ENCODE results near the gene PKN1.

Gene PKN1

DNA sequence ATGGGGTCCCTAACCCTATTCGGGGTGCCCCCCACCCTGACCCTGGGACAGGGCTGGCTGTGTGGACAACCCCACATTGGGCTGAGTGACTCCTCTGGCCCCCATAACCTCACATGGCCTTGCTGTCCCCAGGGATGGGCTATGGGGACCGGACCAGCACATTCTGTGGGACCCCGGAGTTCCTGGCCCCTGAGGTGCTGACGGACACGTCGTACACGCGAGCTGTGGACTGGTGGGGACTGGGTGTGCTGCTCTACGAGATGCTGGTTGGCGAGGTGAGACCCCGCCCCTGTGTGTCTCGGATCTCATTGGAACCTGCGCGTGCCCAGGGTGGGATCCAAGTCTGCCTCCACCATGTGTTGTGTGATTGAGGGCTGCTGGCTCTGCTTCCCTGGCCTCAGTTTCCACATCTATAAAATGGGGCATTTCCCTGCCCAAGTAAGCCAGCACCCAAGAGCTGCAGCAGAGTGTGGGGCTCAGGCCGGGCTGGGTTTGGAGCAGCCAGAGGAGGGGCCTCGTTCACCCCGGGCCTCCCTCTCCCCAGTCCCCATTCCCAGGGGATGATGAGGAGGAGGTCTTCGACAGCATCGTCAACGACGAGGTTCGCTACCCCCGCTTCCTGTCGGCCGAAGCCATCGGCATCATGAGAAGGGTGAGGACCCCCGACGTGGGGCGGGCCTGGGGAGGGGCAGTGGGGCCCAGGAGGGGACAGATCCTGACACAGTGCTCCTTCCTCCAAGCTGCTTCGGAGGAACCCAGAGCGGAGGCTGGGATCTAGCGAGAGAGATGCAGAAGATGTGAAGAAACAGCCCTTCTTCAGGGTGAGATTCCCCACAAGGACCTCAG lies 37.1 kb downstream of the PKN1 start:
- no peak for DNase-seq

DNA sequence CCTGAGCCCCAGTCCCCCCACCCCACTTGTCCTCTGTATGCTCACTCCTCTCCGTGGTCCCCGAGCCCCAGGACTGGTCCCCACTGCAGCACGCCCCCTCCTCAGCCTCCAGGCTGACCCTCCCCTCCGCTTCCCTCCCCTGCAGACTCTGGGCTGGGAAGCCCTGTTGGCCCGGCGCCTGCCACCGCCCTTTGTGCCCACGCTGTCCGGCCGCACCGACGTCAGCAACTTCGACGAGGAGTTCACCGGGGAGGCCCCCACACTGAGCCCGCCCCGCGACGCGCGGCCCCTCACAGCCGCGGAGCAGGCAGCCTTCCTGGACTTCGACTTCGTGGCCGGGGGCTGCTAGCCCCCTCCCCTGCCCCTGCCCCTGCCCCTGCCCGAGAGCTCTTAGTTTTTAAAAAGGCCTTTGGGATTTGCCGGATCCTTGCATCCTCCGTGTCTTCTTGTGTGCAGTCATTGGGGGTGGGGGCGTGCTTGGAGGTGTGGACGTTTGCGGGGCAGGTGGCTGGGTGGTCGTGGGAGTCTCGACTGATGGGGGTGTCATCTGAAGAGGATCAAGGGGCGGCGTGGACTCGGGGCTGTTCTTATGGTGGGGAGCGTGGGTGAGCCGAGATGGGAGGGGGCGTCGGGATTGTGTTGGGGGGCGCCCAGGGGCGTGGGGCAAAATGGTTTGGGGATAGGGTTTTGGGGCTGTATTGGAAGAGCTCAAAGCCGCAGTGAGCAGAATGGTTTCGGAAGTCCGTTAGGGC lies 38.5 kb downstream of the PKN1 start:
- no peak for DNase-seq

DNA sequence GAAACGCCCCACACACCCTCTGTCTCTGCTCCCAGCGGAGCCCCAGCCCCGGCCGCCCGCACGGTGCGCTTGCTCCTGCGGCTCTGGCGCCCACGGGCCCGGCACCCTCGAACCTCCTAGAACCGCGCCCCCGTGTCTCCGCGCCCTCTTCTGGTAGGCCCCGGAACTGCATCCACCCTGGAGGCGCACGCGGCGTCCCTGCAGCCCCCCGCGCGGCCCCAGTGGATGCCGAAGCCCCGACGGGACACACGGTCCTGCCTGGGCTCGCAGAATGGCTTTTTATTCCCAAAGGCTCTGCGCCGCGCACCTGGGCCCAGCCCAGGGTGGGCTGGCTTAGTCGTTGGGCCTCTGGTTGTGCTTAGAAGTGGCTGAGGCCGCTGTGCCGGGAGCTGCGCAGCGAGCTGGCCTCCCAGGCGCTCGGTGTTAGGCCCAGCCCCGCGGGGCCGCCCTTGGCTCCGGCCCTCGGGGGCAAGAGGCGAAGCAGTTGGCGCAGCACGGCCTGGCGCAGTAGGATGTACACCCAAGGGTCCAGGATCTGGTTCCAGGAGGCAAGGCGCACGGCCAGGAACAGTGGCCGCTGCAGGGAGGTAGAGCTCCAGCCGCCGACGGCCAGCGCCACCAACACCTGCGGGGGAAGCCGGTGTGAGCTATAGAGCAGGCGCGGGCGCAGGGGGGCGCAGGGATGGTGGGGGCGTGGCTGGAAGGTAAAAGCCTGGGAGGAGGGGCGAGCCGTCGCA lies 39.3 kb downstream of the PKN1 start:
- peak; percentile 24 for DNase-seq

DNA sequence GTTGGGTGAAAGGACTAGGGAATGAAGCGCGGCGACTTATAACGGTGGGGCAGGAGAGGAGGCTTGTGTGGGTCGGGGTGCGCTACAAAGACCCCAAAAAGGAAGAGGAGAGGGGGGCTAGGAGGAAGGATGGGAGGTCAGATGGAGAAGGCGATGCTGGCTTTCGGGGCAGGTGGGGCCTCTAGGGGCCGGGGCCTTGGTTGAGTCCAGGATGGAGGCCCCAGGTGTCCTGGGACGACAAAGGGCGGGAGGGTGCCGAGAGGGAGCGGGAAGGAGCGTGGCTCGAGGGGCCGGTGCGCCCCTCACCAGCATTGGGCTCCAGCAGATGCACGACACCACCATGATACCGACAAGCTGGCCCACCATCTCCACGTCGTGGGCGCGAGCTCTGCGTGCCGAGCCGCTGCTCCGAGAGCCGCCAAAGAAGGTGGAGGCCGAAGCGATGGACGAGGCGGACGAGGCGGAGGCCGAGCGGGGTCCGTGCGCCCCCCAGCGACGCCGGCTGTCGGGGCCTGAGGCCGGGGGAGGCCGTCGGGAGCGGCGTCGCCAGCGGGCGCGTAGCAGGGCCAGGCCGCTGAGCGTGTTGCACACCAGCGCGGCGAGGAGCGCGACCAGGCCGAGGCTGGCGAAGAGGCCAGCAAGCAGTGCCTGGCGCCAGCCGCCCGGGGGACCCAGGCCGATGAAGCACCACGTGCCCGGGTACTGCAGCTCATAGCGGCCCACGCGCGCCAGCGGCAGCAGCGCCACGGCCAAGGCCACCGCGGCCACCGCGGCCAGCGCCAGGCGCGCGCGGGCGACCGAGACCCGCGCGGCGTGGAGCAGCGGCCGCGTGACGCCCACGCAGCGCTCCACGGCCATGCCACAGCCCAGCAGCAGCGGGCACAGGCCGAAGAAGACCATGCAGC lies 40.2 kb downstream of the PKN1 start:
- no peak for DNase-seq

DNA sequence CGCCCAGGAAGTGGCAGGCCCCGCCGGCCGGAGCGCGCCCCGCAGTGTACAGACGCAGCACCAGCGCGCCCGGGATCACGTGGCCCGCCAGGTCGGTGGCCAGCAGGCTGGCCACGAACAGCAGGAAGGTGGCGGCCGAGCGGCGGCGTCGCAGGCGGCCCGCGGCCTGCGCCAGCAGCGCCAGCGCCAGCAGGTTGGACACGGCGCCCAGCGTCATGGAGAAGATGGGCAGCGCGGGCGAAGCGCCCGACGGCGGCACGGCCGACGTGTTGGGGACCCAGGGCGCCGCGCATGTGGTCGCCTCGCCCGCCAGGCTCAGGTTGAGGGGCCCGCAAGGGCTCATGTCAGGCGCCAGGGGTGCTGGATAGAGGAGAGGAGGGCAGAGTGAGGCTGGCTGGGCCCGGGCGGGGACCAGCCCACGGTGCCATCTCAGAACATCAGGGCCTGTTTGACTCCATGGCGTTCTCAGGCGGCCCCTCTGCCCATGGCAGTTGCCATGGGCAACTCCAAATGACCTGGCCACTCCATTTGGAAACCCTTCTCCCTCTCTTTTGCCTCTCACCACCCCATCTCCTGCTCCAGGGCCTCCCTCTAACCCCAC lies 41.0 kb downstream of the PKN1 start:
- DNase-seq = no peak

DNA sequence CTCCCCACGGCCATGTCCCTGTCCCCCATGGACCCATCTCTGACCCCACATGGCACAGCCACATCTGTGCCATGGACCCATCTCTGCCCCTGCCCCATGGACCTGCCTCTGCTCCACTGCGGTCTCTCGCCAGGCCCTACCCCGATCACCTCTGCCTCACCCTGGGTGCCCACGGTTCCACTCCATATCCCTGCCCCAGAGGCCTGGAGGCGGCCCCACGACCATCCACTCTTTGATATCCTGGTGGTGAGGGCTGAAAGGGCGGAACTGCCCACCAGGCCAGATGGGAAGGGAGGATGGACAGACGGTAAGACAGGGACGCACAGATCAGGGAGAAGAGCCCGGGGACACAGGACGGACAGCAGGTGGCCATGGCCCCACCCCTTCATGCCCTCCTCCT lies 41.7 kb downstream of the PKN1 start:
- DNase-seq = no peak

DNA sequence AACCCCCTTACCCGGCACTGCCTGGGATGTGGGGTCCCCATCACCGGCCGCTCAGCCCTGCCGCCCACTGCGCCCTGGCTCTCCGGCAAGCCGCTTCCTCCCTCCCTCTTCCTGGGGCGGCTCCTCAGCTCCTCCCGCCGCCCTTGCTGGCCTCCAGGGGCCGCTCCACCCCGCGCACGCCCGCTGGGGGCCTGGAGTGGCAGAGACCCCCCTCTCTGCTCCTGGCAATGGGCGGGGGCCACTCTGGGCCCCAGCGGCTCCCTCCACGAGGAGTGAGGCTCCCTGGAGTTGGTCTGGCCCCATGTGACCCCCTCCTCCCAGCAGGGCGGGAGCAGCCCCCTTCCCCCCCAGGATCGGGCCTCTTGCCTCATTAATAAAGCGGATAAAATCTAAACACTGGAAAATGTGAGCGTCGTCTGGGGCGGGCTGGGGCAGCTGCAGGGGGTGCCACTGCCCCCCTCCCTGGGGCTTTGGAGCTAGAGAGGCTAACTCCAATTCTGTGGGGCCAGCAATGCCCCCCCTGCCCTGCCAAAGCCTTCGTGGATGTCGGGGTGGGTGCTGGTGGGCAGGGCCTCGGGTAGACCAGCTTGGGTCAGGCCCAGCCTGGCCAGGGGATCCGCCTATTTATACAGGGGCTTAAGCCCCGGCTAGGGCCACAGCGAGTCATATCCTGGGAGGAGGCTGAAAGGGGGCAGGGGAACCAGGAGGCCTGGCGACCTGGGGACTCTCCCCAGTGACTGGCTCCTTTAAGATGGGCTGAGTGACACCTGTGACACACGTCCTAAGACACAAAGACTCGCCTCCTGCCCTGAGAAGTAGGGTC lies 42.4 kb downstream of the PKN1 start, which contains the start of gene PTGER1:
PTGER1 (minus strand) TSS at position 104 of the 823 bp plus-strand sequence. CDS start 1,034 bp downstream, outside the sequence.
- DNase-seq = no peak

DNA sequence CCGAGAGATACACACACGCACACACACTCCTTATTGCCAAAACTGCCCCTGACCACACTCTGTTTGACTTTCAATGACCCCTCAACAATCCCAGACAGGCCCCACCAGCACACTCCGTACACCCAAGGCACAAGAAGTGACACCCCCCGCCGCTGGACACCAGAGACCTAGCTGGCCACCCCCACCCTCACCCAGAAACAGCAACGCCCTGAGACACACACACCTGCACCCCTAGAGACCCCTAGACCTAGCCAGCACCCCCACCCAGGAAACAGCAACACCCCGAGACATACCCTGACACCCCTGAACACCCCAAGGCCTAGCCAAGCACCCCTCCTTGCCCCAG lies 43.2 kb downstream of the PKN1 start:
- DNase-seq = no peak

DNA sequence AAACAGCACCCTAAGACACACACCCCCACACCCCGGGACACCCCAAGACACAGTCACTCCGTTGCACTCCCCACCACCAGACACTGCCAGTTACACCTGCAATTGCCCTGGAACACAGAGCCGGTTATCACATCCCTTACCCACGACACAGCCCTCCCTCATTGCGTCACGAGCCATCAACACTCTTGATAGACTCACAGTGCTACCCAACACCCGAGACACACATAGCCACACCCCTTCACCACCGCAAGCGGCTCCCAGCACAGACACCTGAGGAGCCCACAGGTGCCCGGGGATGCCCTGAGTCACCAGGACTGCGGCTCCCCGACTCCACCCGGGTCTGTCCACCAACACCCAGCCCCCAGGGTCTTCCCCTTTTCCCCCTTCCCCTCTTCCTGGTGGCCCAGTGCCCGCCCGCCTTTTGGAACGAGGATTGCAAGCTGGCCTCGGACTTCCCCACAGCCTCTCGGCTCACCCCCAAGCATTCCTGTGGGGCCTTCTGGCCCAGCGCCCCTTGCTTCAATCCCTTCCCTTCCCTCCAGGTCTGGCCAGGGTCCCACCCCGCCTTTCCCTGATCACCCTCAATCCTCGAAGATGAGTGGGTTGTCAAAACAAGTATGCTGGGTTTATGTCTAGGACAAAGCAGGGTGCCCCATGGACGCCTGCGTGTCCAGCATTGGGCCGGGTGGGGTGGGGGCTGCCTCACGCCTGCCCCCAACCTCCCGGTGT lies 43.7 kb downstream of the PKN1 start:
- no peak for DNase-seq

DNA sequence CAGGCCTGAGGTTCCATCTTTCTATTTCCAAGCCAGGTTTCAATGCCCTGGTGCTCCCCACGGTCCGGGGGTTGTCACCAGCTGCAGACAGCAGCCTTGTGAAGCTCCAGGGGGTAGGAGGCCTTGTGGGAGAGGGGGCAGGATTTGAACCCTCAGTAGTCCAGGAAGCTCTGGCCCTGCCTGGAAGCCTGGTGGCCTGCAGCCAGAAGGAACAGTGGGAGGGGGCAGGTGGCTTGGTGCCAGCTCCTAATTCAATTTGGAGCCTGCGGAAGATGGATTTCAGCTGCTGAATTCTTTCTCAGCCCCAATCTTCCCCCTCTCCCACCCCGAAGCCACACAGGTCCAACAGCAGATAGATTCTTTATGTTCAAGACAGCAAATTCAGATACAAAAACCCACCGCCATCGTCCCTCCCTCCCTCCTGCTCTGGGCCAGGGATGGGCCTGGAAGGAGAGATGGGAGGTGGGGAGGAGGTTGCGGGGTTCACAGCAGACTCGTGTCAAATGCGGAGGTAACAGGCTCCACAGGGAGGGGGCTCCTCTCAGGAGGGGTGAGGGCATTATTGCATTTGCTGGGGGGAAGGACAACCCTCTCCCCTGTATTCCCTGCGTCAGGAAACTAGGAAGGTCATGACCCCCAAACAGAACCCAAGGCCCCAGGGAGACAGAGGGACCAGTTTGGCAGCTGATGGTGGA lies 44.5 kb downstream of the PKN1 start:
- DNase-seq = no peak

DNA sequence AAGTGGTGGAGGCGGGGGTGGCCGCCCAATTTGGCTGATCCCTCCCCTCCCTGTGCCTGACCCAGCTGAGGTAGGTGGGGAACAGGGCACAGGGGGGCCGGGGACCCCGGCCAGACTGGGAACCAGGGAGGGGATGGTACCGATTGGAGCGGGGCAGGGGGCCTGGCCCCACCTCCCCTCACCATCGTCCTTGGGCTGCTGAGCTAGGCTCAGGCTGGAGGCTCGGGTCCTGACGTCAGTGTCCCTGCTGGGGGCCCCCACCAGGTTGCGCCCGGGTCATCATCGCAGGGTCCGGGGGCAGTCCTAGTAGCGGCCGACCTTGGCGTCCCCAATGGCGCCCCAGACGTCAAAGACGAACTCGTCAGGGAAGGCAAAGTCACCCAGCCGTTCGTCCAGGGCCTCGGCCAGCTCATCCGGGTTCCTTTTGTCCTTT lies 45.0 kb downstream of the PKN1 start:
- no peak for DNase-seq

DNA sequence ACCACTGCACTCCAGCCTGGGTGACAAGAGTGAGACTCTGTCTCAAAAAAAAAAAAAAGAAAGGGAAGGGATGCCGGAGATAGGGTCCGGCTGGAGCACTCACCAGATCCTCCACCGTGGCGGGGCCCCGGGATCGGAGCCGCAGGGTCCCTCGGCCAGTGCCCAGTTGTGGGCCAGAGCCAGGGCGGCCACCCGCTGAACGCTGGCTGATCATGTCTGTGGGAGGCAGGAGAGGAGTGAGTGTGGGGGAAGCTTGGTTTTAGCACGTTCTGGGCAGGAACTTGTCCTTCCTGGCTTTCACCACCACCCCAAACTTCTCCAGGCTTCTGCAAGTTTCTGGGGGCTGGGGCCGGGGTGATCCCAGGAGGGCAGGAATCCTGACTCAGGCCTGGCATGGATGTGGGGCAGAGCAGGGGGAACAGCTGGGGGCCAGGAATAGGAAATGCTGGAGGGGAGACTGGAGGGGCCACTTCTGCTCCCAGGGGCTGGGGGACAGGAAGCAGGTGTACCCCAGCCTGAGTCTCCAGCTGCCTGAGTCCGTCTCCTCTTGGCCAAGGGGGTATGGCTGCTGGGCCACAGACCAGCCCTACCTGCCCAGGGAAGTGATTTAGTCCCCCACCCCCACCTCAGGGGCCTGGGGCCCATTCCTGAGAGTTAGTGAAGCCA lies 46.3 kb downstream of the PKN1 start:
- DNase-seq = no peak

DNA sequence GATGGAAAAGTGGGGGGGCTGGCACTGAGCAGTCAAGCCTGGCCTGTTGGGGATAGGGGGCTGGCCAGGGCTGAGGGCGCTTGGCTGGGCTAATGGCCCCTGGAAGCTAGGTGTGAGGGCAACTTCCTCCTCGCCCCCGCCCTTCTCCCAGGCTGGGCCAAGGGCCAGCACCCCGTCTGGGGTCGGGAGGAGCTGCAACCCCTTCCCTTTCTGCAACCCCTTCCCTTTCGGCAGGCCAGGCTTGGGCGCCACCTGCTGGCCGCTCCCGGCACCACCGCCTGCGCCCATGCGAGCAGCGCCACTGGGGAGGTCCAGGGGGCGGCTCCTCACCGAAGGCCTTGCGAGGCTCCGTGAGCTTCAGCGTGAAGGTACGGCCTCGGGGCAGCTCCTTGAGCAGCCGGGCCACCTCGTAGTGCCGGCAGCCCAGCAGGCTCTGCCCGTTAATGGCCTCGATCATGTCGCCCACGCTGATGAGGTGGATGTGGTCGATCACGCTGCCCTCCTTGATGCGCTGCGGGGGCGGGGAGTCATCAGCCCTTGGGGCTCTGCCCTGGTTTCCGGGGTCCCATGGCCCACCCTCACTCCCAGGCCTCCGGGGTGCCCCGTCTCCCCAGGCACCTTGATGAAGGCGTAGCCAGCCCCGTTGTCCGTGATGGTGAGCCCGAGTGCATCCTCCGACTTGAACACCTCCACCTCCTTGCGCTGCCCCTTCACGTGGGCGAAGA lies 47.0 kb downstream of the PKN1 start:
- DNase-seq = peak; percentile 13

DNA sequence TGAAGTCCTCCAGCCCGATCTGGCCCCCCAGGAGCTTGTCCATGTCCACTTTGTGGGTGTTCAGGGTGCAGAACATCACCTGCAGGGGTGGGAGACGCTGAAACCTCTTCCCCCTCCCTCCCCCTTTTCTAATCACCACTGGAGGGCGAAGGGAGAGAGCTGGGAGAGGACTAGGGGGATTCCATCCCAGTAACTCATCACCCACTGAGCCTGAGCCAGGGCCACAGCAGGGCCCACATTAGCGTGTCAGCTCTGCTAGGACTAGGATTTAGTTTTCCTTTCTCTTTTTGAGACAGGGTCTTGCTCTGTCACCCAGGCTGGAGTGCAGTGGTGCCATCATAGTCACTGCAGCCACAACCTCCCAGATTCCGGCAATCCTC lies 47.6 kb downstream of the PKN1 start:
- no peak for DNase-seq

DNA sequence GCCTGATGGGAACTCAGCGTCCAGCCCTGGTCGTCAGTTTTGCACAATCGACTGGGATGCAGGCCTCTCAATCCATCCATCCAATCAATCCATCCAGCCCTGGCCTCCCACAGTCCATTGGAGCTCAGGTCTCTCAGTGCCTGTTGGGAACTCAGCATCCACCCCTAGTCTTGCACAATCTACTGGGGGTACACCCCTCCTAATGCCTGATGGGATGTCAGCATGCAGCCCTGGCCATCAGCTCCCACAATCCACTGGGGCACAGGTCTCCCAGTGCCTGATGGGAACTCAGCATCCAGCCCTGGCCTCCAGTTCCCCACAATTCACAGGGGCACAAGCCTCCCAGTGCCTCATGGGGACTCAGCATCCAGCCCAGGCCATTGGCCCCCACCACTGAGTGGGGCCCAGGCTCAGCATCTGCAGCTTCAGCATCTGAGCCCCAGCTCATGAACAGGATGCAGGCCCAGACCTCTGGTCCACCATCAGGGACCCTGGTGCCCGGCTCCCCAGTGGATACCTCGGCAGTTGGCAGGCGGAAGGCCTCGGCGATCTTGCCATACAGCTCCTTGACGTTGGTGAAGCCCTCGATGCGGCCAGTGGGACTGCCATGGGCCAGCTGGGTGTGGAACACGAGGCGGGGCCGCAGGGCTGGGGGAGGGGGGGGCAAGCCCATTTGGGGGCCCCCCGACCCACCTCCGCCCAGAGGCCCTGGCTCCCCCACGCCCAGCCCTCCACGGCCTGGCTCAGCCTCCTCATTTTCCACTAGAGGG lies 49.3 kb downstream of the PKN1 start:
- DNase-seq = no peak

DNA sequence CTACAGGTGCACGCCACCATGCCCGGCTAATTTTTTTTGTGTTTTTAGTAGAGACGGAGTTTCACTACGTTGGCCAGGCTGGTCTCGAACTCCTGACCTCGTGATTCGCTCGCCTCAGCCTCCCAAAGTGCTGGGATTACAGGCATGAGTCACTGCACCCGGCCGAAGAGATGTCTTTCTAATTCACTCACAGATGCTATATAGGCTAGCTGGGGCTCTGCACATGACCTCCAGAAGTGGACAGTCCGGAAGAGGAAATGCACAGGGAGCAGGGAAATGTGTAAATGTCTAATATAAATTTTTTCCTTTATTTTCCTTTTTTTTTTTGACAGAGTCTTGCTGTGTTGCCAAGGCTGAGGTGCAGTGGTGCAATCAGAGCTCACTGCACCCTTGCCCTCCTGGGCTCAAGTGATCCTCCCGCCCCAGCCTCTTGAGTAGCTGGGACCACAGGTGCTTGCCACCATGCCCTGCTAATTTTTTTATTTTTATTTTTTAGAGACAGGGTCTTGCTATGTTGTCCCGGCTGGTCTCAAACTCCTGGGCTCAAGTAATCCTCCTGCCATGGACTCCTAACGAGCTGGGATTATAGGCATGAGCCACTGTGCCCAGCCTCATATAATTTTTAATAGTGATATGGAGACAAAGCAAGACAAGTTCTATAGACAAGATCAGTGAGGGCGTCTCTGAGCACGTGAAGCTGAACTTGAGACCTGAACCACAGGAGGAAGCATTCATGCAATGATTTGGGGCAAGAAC lies 54.4 kb downstream of the PKN1 start:
- DNase-seq = no peak

DNA sequence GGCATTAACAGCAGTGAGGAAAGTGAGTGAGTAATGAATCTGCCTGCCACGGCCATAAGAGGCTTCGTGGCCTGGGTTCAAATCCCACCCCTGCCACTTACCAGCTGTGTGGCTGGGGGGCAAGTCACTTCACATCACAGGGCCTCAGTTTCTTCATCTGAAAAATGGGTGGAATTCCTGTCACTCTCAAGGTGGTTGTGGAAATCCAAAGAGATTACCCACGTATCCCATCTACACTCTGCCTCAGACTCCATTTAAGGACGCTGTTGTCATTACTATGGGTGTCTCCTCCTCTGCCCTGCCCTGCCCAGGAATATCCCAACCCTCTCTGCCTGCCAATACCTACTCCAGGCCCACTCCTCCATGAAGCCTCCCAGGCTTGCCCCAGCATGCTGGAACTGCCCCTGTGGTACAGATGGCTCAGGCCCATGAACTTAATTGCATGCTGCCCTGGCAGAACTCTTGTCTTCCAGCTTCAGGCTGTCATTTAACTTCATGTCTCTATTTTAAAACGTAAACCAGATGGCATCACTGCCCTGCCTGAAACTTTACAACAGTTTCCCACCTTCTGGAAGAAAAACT lies 59.7 kb downstream of the PKN1 start:
- DNase-seq = no peak
